Measurements from ENCODE around the gene GMPPA.

DNA sequence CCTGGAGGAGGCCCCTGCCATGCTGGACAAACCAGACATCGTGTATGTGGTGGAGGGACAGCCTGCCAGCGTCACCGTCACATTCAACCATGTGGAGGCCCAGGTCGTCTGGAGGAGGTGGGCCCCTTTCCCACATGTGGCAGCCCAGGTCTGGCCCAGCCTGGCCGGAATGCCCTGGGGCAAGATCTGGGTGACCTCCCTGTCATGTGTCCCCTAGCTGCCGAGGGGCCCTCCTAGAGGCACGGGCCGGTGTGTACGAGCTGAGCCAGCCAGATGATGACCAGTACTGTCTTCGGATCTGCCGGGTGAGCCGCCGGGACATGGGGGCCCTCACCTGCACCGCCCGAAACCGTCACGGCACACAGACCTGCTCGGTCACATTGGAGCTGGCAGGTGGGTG lies 25.2 kb upstream of the GMPPA start:
- TF ChIP-seq, protein P1, sequence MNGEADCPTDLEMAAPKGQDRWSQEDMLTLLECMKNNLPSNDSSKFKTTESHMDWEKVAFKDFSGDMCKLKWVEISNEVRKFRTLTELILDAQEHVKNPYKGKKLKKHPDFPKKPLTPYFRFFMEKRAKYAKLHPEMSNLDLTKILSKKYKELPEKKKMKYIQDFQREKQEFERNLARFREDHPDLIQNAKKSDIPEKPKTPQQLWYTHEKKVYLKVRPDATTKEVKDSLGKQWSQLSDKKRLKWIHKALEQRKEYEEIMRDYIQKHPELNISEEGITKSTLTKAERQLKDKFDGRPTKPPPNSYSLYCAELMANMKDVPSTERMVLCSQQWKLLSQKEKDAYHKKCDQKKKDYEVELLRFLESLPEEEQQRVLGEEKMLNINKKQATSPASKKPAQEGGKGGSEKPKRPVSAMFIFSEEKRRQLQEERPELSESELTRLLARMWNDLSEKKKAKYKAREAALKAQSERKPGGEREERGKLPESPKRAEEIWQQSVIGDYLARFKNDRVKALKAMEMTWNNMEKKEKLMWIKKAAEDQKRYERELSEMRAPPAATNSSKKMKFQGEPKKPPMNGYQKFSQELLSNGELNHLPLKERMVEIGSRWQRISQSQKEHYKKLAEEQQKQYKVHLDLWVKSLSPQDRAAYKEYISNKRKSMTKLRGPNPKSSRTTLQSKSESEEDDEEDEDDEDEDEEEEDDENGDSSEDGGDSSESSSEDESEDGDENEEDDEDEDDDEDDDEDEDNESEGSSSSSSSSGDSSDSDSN (IDR thresholded peaks at IDR 0.05; ENCODE audit: borderline replicate concordance in 1 of 2, low read depth in 2 of 2, low read length in 2 of 2), result no peak
- TF ChIP-seq POLR2AphosphoS5 (IDR thresholded peaks at IDR 0.05; ENCODE audit: control insufficient read depth, insufficient read depth, low read depth, low read length) (no peak), ZNF316 (IDR thresholded peaks at IDR 0.05) (no peak), CEBPB (tag; IDR thresholded peaks at IDR 0.05) (no peak), NCOA2 (IDR thresholded peaks at IDR 0.05; ENCODE audit: partially characterized antibody in 2 of 2) (no peak), RAD51 (IDR thresholded peaks at IDR 0.05; ENCODE audit: borderline replicate concordance, low read depth) (no peak), ZBTB49 (CRISPR knock-in tag; IDR thresholded peaks at IDR 0.05; ENCODE audit: borderline replicate concordance) (no peak), ZNF384 (IDR thresholded peaks at IDR 0.05; ENCODE audit: low read depth, low read length) (no peak), SIN3A (IDR thresholded peaks at IDR 0.05; ENCODE audit: borderline replicate concordance in 2 of 2, control insufficient read depth in 1 of 2, low read depth in 2 of 2, low read length in 2 of 2) (no peak)

Data from K562 (cell line).